HEK293 (cell line): ENCODE results near the gene HOXA10.

Source experiments
- BCL11A ChIP-seq: fragments of 450-650 bp; formaldehyde crosslinking; IDR thresholded peaks from 2 replicates; pipeline ENCODE4 v1.5.1; 2016; ENCODE audit warnings: low read depth, missing biosample characterization, missing genetic modification characterization
- BCL11B ChIP-seq: fragments of 450-650 bp; formaldehyde crosslinking; IDR thresholded peaks from 2 replicates; pipeline ENCODE4 v1.5.1; 2016; ENCODE audit warnings: low read depth, missing biosample characterization, missing genetic modification characterization
- CTCF ChIP-seq: fragments of 450-650 bp; formaldehyde crosslinking; IDR thresholded peaks from 2 replicates; pipeline ENCODE4 v1.5.1; 2016; ENCODE audit warnings: missing biosample characterization, missing genetic modification characterization
- FEZF1 ChIP-seq: fragments of 450-650 bp; formaldehyde crosslinking; IDR thresholded peaks from 2 replicates; pipeline ENCODE4 v1.5.1; 2016; ENCODE audit warnings: missing biosample characterization, missing genetic modification characterization
- IKZF3 ChIP-seq: fragments of 450-650 bp; IDR thresholded peaks from 2 replicates; pipeline ENCODE4 v1.5.0; 2018; ENCODE audit warnings: missing biosample characterization, mild to moderate bottlenecking, missing genetic modification characterization, moderate library complexity
- KLF16 ChIP-seq: fragments of 450-650 bp; formaldehyde crosslinking; IDR thresholded peaks from 2 replicates; pipeline ENCODE4 v1.5.1; 2017; ENCODE audit warnings: missing biosample characterization, missing genetic modification characterization
- KLF8 ChIP-seq: fragments of 450-650 bp; formaldehyde crosslinking; IDR thresholded peaks from 2 replicates; pipeline ENCODE4 v1.5.1; 2016; ENCODE audit warnings: missing biosample characterization, missing genetic modification characterization
- PRDM1 ChIP-seq: fragments of 450-650 bp; formaldehyde crosslinking; IDR thresholded peaks from 2 replicates; pipeline ENCODE4; 2016; ENCODE audit warnings: missing biosample characterization, missing genetic modification characterization
- PRDM6 ChIP-seq: fragments of 450-650 bp; formaldehyde crosslinking; IDR thresholded peaks from 2 replicates; pipeline ENCODE4 v1.5.1; 2017; ENCODE audit warnings: missing biosample characterization, missing genetic modification characterization
- SCRT1 ChIP-seq: fragments of 450-650 bp; formaldehyde crosslinking; IDR thresholded peaks from 2 replicates; pipeline ENCODE4 v1.5.1; 2016; ENCODE audit warnings: missing biosample characterization, missing genetic modification characterization, borderline replicate concordance
- ZNF18 ChIP-seq: fragments of 450-650 bp; formaldehyde crosslinking; IDR thresholded peaks from 2 replicates; pipeline ENCODE4 v1.5.1; 2016; ENCODE audit warnings: missing biosample characterization, missing genetic modification characterization
- ZNF366 ChIP-seq: fragments of 450-650 bp; formaldehyde crosslinking; conservative IDR thresholded peaks from 2 replicates; pipeline ENCODE4 v1.5.1; 2016; ENCODE audit warnings: missing biosample characterization, missing genetic modification characterization
- ZNF449 ChIP-seq: fragments of 450-650 bp; formaldehyde crosslinking; IDR thresholded peaks from 2 replicates; pipeline ENCODE4 v1.5.1; 2017; ENCODE audit warnings: missing biosample characterization, mild to moderate bottlenecking, missing genetic modification characterization, moderate library complexity
- ZNF518A ChIP-seq: fragments of 450-650 bp; formaldehyde crosslinking; conservative IDR thresholded peaks from 2 replicates; pipeline ENCODE4 v1.5.1; 2016; ENCODE audit warnings: low read depth, missing biosample characterization, missing genetic modification characterization
- ZNF654 ChIP-seq: fragments of 450-650 bp; formaldehyde crosslinking; IDR thresholded peaks from 2 replicates; pipeline ENCODE4 v1.5.1; 2016; ENCODE audit warnings: low read depth, missing biosample characterization, missing genetic modification characterization
- ZNF660 ChIP-seq: fragments of 450-650 bp; IDR thresholded peaks from 2 replicates; pipeline ENCODE4 v1.5.1; 2018; ENCODE audit warnings: missing biosample characterization, mild to moderate bottlenecking, missing genetic modification characterization
- ZNF843 ChIP-seq: fragments of 450-650 bp; formaldehyde crosslinking; IDR thresholded peaks from 2 replicates; pipeline ENCODE4 v1.5.1; 2016; ENCODE audit warnings: missing biosample characterization, missing genetic modification characterization
- ZXDB ChIP-seq: fragments of 450-650 bp; formaldehyde crosslinking; IDR thresholded peaks from 2 replicates; pipeline ENCODE4 v1.5.1; 2016; ENCODE audit warnings: missing biosample characterization, missing genetic modification characterization

HOXA10 gene

GRCh38 chr7:27196287-27196767 lies 22.2 kb upstream of the HOXA10 start (continued):
- TF ChIP-seq ZNF518A (tag by site-specific recombination) = no peak
- TF ChIP-seq FEZF1 = peak; percentile 90
- peak; percentile 87 for TF ChIP-seq ZNF654 (tag by site-specific recombination)
- TF ChIP-seq ZNF660 (tag by site-specific recombination) = peak; percentile 46; the same call in 1 of the 2 replicates
- 0 out of 2 replicates have a peak, but pooled peaks have one; percentile 15 for TF ChIP-seq ZNF843 (tag by site-specific recombination)
- TF ChIP-seq BCL11B (tag by site-specific recombination) = peak; percentile 80
- peak; percentile 22; the same call in 1 of the 2 replicates for TF ChIP-seq IKZF3 (tag by site-specific recombination)
- TF ChIP-seq KLF8 (tag by site-specific recombination) = 0 out of 2 replicates have a peak, but pooled peaks have one; percentile 30
- 0 out of 2 replicates have a peak, but pooled peaks have one; percentile 23 for TF ChIP-seq ZXDB (tag by site-specific recombination)
- peak; percentile 79 for TF ChIP-seq ZNF366 (tag by site-specific recombination)
- no peak for TF ChIP-seq SCRT1
- peak; percentile 87 for TF ChIP-seq BCL11A (tag by site-specific recombination)
- peak; percentile 71 for TF ChIP-seq CTCF (tag by site-specific recombination)
- no peak for TF ChIP-seq ZNF18 (tag by site-specific recombination)
- TF ChIP-seq PRDM6 (tag by site-specific recombination) = peak; percentile 88
- TF ChIP-seq PRDM1 (tag by site-specific recombination) = peak; percentile 54; the same call in 1 of the 2 replicates
- TF ChIP-seq ZNF449 (tag by site-specific recombination) = 0 out of 2 replicates have a peak, but pooled peaks have one; percentile 16
- no peak for TF ChIP-seq KLF16
